MM.1S (cell line): ENCODE data around the gene DAW1.

Experiments
- DNase-seq: peaks from one replicate; pipeline ENCODE4 v3.0.0-alpha.2; 2015
- H2AFZ ChIP-seq: fragments of 300-600 bp; sonication (generic); 2 replicates; pipeline ENCODE4 v1.6.0; 2016; ENCODE audit warnings: antibody characterized with exemption, low read length
- H3F3A ChIP-seq: fragments of 300-600 bp; sonication (generic); 2 replicates; pipeline ENCODE4 v1.6.1; 2016; ENCODE audit warnings: mild to moderate bottlenecking, antibody characterized with exemption, low read length, moderate library complexity, mixed read lengths; ENCODE audit not compliant: insufficient read depth
- H3K27ac ChIP-seq: fragments of 300-600 bp; sonication (generic); 2 replicates; pipeline ENCODE4 v1.5.1; 2016; ENCODE audit warnings: mild to moderate bottlenecking, low read length
- H3K27me3 ChIP-seq: fragments of 300-600 bp; sonication (generic); replicated peaks from 2 replicates; pipeline ENCODE4 v1.6.0; 2016; ENCODE audit warnings: low read length; ENCODE audit not compliant: insufficient read depth
- H3K36me3 ChIP-seq: fragments of 300-600 bp; sonication (generic); replicated peaks from 2 replicates; pipeline ENCODE4 v1.6.1; 2016; ENCODE audit warnings: mild to moderate bottlenecking, low read length, mixed read lengths; ENCODE audit not compliant: insufficient read depth
- H3K4me1 ChIP-seq: fragments of 300-600 bp; sonication (generic); 2 replicates; pipeline ENCODE4 v1.6.1; 2016; ENCODE audit warnings: low read length, mixed read lengths
- H3K4me2 ChIP-seq: fragments of 300-600 bp; sonication (generic); 2 replicates; pipeline ENCODE4 v1.6.0; 2016; ENCODE audit warnings: low read depth, low read length
- H3K4me3 ChIP-seq: fragments of 300-600 bp; sonication (generic); 2 replicates; pipeline ENCODE4 v1.5.1; 2016; ENCODE audit warnings: low read length, mixed read lengths
- H3K79me2 ChIP-seq: fragments of 300-600 bp; sonication (generic); 2 replicates; pipeline ENCODE4 v1.6.1; 2016; ENCODE audit warnings: mixed run types, low read length, mixed read lengths
- H3K9ac ChIP-seq: fragments of 300-600 bp; sonication (generic); 2 replicates; pipeline ENCODE4 v1.6.1; 2016; ENCODE audit warnings: low read length, mixed read lengths
- H3K9me2 ChIP-seq: fragments of 300-600 bp; sonication (generic); replicated peaks from 2 replicates; pipeline ENCODE4 v1.6.1; 2016; ENCODE audit warnings: mild to moderate bottlenecking, low read length, mixed read lengths; ENCODE audit not compliant: insufficient read depth
- H3K9me3 ChIP-seq: fragments of 300-600 bp; sonication (generic); replicated peaks from 2 replicates; pipeline ENCODE4 v1.6.1; 2016; ENCODE audit warnings: mild to moderate bottlenecking, low read length, mixed read lengths; ENCODE audit not compliant: insufficient read depth
- H4K20me1 ChIP-seq: fragments of 300-600 bp; sonication (generic); 2 replicates; pipeline ENCODE4 v1.6.1; 2016; ENCODE audit warnings: mild to moderate bottlenecking, low read length, moderate library complexity, mixed read lengths; ENCODE audit not compliant: insufficient read depth
- CTCF ChIP-seq: fragments of 300-600 bp; sonication (generic); IDR thresholded peaks from 2 replicates; pipeline ENCODE4 v1.5.1; 2016; ENCODE audit warnings: antibody characterized with exemption, low read length, mixed read lengths
- EZH2 ChIP-seq: fragments of 300-600 bp; sonication (generic); optimal IDR thresholded peaks from 2 replicates; pipeline ENCODE3; 2017; ENCODE audit warnings: low read depth, mild to moderate bottlenecking, antibody characterized with exemption, low read length, mixed read lengths
- EZH2phosphoT487 ChIP-seq: fragments of 300-600 bp; sonication (generic); IDR thresholded peaks from 2 replicates; pipeline ENCODE4 v1.6.1; 2018; ENCODE audit warnings: antibody characterized with exemption, low read length

Gene DAW1

GRCh38 chr2:227903381-227903780 lies 31.9 kb downstream of the DAW1 start:
- H3K9me2 ChIP-seq, result no peaks in the 10 kb centered on the region

GRCh38 chr2:227906991-227907390 lies 35.6 kb downstream of the DAW1 start:
- Histone ChIP-seq H3K79me2 (no peaks in the 10 kb centered on the region), H3K4me1 (no peaks in the 10 kb centered on the region), H4K20me1 (no peaks in the 10 kb centered on the region), H3K4me3 (no peak overlapping the region), H3K9me2 (no peaks in the 10 kb centered on the region), H3K27ac (no peak overlapping the region), H2AFZ (no peak overlapping the region), H3F3A (no peaks in the 10 kb centered on the region), H3K4me2 (no peak overlapping the region), H3K36me3 (no peaks in the 10 kb centered on the region), H3K9ac (no peak overlapping the region), H3K9me3 (no peaks in the 10 kb centered on the region), H3K27me3 (no peaks in the 10 kb centered on the region)
- no peak for DNase-seq
- TF ChIP-seq EZH2phosphoT487, result no peak
- TF ChIP-seq EZH2, result no peak
- no peak for TF ChIP-seq CTCF

More at GRCh38 chr2:227903381-227903780, 31.9 kb downstream of the DAW1 start:
- Histone ChIP-seq H3K9ac (no peak overlapping the region), H3K4me3 (no peak overlapping the region), H4K20me1 (no peaks in the 10 kb centered on the region), H3K36me3 (no peaks in the 10 kb centered on the region), H3K4me1 (no peaks in the 10 kb centered on the region), H3F3A (no peaks in the 10 kb centered on the region), H3K9me3 (no peaks in the 10 kb centered on the region), H3K27ac (no peak overlapping the region), H3K27me3 (no peaks in the 10 kb centered on the region), H2AFZ (no peak overlapping the region), H3K79me2 (no peaks in the 10 kb centered on the region), H3K4me2 (no peak overlapping the region)
- no peak for TF ChIP-seq EZH2phosphoT487
- no peak for TF ChIP-seq EZH2
- TF ChIP-seq CTCF, result no peak
- DNase-seq, result no peak

GRCh38 chr2:227908266-227909054 lies 37.0 kb downstream of the DAW1 start:
- H3K9me2 ChIP-seq, result no peaks in the 10 kb centered on the region
- no peaks in the 10 kb centered on the region for H3K79me2 ChIP-seq
- H3K4me2 ChIP-seq, result no peak overlapping the region
- no peaks in the 10 kb centered on the region for H4K20me1 ChIP-seq
- no peak overlapping the region for H3K27ac ChIP-seq
- H2AFZ ChIP-seq, result no peak overlapping the region
- TF ChIP-seq EZH2phosphoT487 (no peak), EZH2 (no peak), CTCF (no peak)
- no peak overlapping the region for H3K9ac ChIP-seq
- no peak for DNase-seq
- H3F3A ChIP-seq, result no peaks in the 10 kb centered on the region
- no peaks in the 10 kb centered on the region for H3K27me3 ChIP-seq
- no peaks in the 10 kb centered on the region for H3K9me3 ChIP-seq
- H3K4me3 ChIP-seq, result no peak overlapping the region
- H3K36me3 ChIP-seq, result no peaks in the 10 kb centered on the region
- no peaks in the 10 kb centered on the region for H3K4me1 ChIP-seq
